Esophagus (tissue), 2 donors: ENCODE data around the gene ZNF512B. TPM values are rescaled to one million over a fixed set of nuclear protein-coding genes. Genes with fewer than 3 reads are reported as not detected.

Source experiments
- H3K27ac ChIP-seq, 2 donors: one replicate each; pipeline ENCODE4 v1.5.1; 2013; ENCODE audit warnings: low read depth in 2 of 2, mild to moderate bottlenecking in 2 of 2, inconsistent platforms in 1 of 2, low read length in 1 of 2, moderate library complexity in 1 of 2
- H3K27me3 ChIP-seq, 2 donors: one replicate each; pipeline ENCODE4 v1.6.1; 2013; ENCODE audit warnings: low read length in 2 of 2, control low read depth in 1 of 2, mild to moderate bottlenecking in 1 of 2; ENCODE audit not compliant: insufficient read depth in 2 of 2, control insufficient read depth in 1 of 2
- H3K36me3 ChIP-seq, 2 donors: one replicate each; pipeline ENCODE4 v1.6.1; 2013; ENCODE audit warnings: low read length in 1 of 2; ENCODE audit not compliant: control insufficient read depth in 2 of 2, insufficient read depth in 2 of 2
- H3K4me1 ChIP-seq, 2 donors: one replicate each; pipeline ENCODE4 v1.6.1; 2013; ENCODE audit warnings: low read length in 1 of 2; ENCODE audit not compliant: control insufficient read depth in 2 of 2, insufficient read depth in 2 of 2
- H3K4me3 ChIP-seq, 2 donors: one replicate each; pipeline ENCODE4 v1.5.1; 2013; ENCODE audit warnings: low read length in 2 of 2, mild to moderate bottlenecking in 2 of 2, low read depth in 1 of 2, moderate library complexity in 1 of 2
- H3K9me3 ChIP-seq, 2 donors: one replicate each; pipeline ENCODE4 v1.6.1; 2013; ENCODE audit warnings: mild to moderate bottlenecking in 2 of 2, low read depth in 1 of 2, low read length in 1 of 2, moderate library complexity in 1 of 2; ENCODE audit not compliant: control insufficient read depth in 2 of 2, insufficient read depth in 1 of 2
- WGBS, 2 donors: extraction: QIAGEN DNeasy Blood & Tissue Kit; methylation state at CpG; one replicate each; pipeline ENCODE4 v1.1.7; 2013; 5-methylcytosine and 5-hydroxymethylcytosine counted together
- polyA plus RNA-seq, 2 donors: library from polyadenylated mRNA; stranded (reverse); fragments of 200-250 nt; gene quantifications; one replicate each; pipeline ENCODE4 v1.2.3, GENCODE V29; 2013
- donor health status: healthy with polysubstance abuse.
- donor health status: Bipolar disorder and iron deficiency.

Gene ZNF512B
- polyA plus RNA-seq, 2 donors: 10.1 to 18.3 TPM

- Histone ChIP-seq H3K27me3 (no peaks in the 10 kb centered on the region), H3K4me3 (no peak overlapping the region), H3K4me1 (peaks cover 5 to 41% of the 10 kb centered on the region in 2 donors), H3K27ac (peak overlapping the region in 1 of 2 donors; percentile 43), H3K36me3 (peaks cover 7 to 58% of the 10 kb centered on the region in 2 donors), H3K9me3 (peaks cover 0 to 2% of the 10 kb centered on the region in 2 donors)
- 86 to 88% methylated on average over 35 of the region's 35 CpGs for WGBS, 2 donors
These were observed 25.4 kb downstream of the ZNF512B start for GRCh38 chr20:63944078-63944941.

GRCh38 chr20:63943808-63944077 is 26.0 kb downstream of the ZNF512B start:
- peaks cover 7 to 62% of the 10 kb centered on the region in 2 donors for H3K36me3 ChIP-seq
- no peaks in the 10 kb centered on the region for H3K27me3 ChIP-seq
- 88 to 92% methylated on average over 3 of the region's 3 CpGs for WGBS, 2 donors
- peaks cover 5 to 35% of the 10 kb centered on the region in 2 donors for H3K4me1 ChIP-seq
- peak overlapping the region; percentile 94 to 98 for H3K27ac ChIP-seq
- no peak overlapping the region for H3K4me3 ChIP-seq
- H3K9me3 ChIP-seq: peaks cover 0 to 2% of the 10 kb centered on the region in 2 donors

GRCh38 chr20:63942969-63943807 is 26.5 kb downstream of the ZNF512B start:
- H3K36me3 ChIP-seq: peaks cover 7 to 64% of the 10 kb centered on the region in 2 donors
- peaks cover 5 to 30% of the 10 kb centered on the region in 2 donors for H3K4me1 ChIP-seq
- peaks cover 0 to 2% of the 10 kb centered on the region in 2 donors for H3K9me3 ChIP-seq
- H3K27ac ChIP-seq: peak overlapping the region; percentile 94 to 98
- 59 to 71% methylated on average over 19 of the region's 19 CpGs for WGBS, 2 donors
- H3K27me3 ChIP-seq: no peaks in the 10 kb centered on the region
- H3K4me3 ChIP-seq: no peak overlapping the region

GRCh38 chr20:63942250-63942951 is 27.3 kb downstream of the ZNF512B start:
- Histone ChIP-seq H3K4me1 (peaks cover 5 to 23% of the 10 kb centered on the region in 2 donors), H3K36me3 (peaks cover 7 to 63% of the 10 kb centered on the region in 2 donors), H3K4me3 (no peak overlapping the region), H3K27ac (peak overlapping the region; percentile 94 to 98), H3K9me3 (peaks cover 0 to 2% of the 10 kb centered on the region in 2 donors), H3K27me3 (no peaks in the 10 kb centered on the region)
- WGBS, 2 donors: 34 to 44% methylated on average over 27 to 30 of the region's 30 CpGs

GRCh38 chr20:63941282-63942081 is 28.2 kb downstream of the ZNF512B start:
- Histone ChIP-seq H3K9me3 (peaks cover 0 to 2% of the 10 kb centered on the region in 2 donors), H3K27ac (peak overlapping the region; percentile 64 to 97), H3K27me3 (no peaks in the 10 kb centered on the region), H3K4me1 (peaks cover 5 to 19% of the 10 kb centered on the region in 2 donors), H3K36me3 (peaks cover 7 to 58% of the 10 kb centered on the region in 2 donors), H3K4me3 (peak overlapping the region in 1 of 2 donors; percentile 18)
- 67 to 68% methylated on average over 33 to 35 of the region's 39 CpGs for WGBS, 2 donors

GRCh38 chr20:63940472-63941266 is 29.1 kb downstream of the ZNF512B start:
- Histone ChIP-seq H3K4me3 (no peak overlapping the region), H3K36me3 (peaks cover 7 to 53% of the 10 kb centered on the region in 2 donors), H3K4me1 (peaks cover 5 to 19% of the 10 kb centered on the region in 2 donors), H3K9me3 (peaks cover 0 to 2% of the 10 kb centered on the region in 2 donors), H3K27me3 (no peaks in the 10 kb centered on the region), H3K27ac (peak overlapping the region; percentile 64 to 97)
- 92 to 94% methylated on average over 58 of the region's 58 CpGs for WGBS, 2 donors

GRCh38 chr20:63940071-63940471 is 29.7 kb downstream of the ZNF512B start:
- Histone ChIP-seq H3K4me3 (no peak overlapping the region), H3K4me1 (peaks cover 5 to 19% of the 10 kb centered on the region in 2 donors), H3K36me3 (peaks cover 7 to 52% of the 10 kb centered on the region in 2 donors), H3K27ac (no peak overlapping the region), H3K27me3 (no peaks in the 10 kb centered on the region), H3K9me3 (peaks cover 0 to 2% of the 10 kb centered on the region in 2 donors)
- 85 to 90% methylated on average over 23 of the region's 23 CpGs for WGBS, 2 donors
